ENCODE measurements around the gene DNMT3A.

The DNMT3A gene

GRCh38 chr2:25286723-25287483, 54.8 kb downstream of the DNMT3A start:
- Histone ChIP-seq H3K36me3 (ENCODE audit: control insufficient read depth in 1 of 2, insufficient read depth in 2 of 2, low read length in 2 of 2) (peaks cover 3 to 6% of the 10 kb centered on the region in 2 donors), H3K4me3 (ENCODE audit: low read depth in 1 of 2, low read length in 2 of 2) (no peak overlapping the region), H3K9ac (ENCODE audit: low read depth in 1 of 2, low read length in 2 of 2) (no peak overlapping the region), H3K4me1 (ENCODE audit: control insufficient read depth in 1 of 2, insufficient read depth in 2 of 2, low read length in 2 of 2) (peaks cover 0 to 5% of the 10 kb centered on the region in 2 donors), H3K27ac (ENCODE audit: low read depth, low read length) (no peak overlapping the region), H3K27me3 (ENCODE audit: control insufficient read depth in 1 of 2, insufficient read depth in 2 of 2, low read length in 2 of 2) (no peaks in the 10 kb centered on the region), H3K9me3 (ENCODE audit: control insufficient read depth in 1 of 2, low read length in 2 of 2) (no peaks in the 10 kb centered on the region)

- peaks cover 3 to 7% of the 10 kb centered on the region in 2 donors for H3K36me3 ChIP-seq (ENCODE audit: control insufficient read depth in 1 of 2, insufficient read depth in 2 of 2, low read length in 2 of 2)
- H3K27me3 ChIP-seq (ENCODE audit: control insufficient read depth in 1 of 2, insufficient read depth in 2 of 2, low read length in 2 of 2): no peaks in the 10 kb centered on the region
- H3K9me3 ChIP-seq (ENCODE audit: control insufficient read depth in 1 of 2, low read length in 2 of 2): no peaks in the 10 kb centered on the region
- no peak overlapping the region for H3K27ac ChIP-seq (ENCODE audit: low read depth, low read length)
- H3K4me1 ChIP-seq (ENCODE audit: control insufficient read depth in 1 of 2, insufficient read depth in 2 of 2, low read length in 2 of 2): peaks cover 0 to 5% of the 10 kb centered on the region in 2 donors
- H3K4me3 ChIP-seq (ENCODE audit: low read depth in 1 of 2, low read length in 2 of 2): no peak overlapping the region
- H3K9ac ChIP-seq (ENCODE audit: low read depth in 1 of 2, low read length in 2 of 2): peak overlapping the region in 1 of 2 donors; percentile 6
Observed at GRCh38 chr2:25286025-25286400, 55.7 kb downstream of the DNMT3A start.

- H3K9me3 ChIP-seq (ENCODE audit: control insufficient read depth in 1 of 2, low read length in 2 of 2): no peaks in the 10 kb centered on the region
- H3K4me1 ChIP-seq (ENCODE audit: control insufficient read depth in 1 of 2, insufficient read depth in 2 of 2, low read length in 2 of 2): peaks cover 0 to 5% of the 10 kb centered on the region in 2 donors
- H3K27ac ChIP-seq (ENCODE audit: low read depth, low read length): no peak overlapping the region
- peaks cover 3 to 13% of the 10 kb centered on the region in 2 donors for H3K36me3 ChIP-seq (ENCODE audit: control insufficient read depth in 1 of 2, insufficient read depth in 2 of 2, low read length in 2 of 2)
- H3K9ac ChIP-seq (ENCODE audit: low read depth in 1 of 2, low read length in 2 of 2): peak overlapping the region in 1 of 2 donors; percentile 6
- no peak overlapping the region for H3K4me3 ChIP-seq (ENCODE audit: low read depth in 1 of 2, low read length in 2 of 2)
- H3K27me3 ChIP-seq (ENCODE audit: control insufficient read depth in 1 of 2, insufficient read depth in 2 of 2, low read length in 2 of 2): no peaks in the 10 kb centered on the region
Observed at GRCh38 chr2:25285265-25286024, 56.3 kb downstream of the DNMT3A start.

- Histone ChIP-seq H3K4me1 (ENCODE audit: control insufficient read depth in 1 of 2, insufficient read depth in 2 of 2, low read length in 2 of 2) (peaks cover 0 to 5% of the 10 kb centered on the region in 2 donors), H3K4me3 (ENCODE audit: low read depth in 1 of 2, low read length in 2 of 2) (no peak overlapping the region), H3K27ac (ENCODE audit: low read depth, low read length) (no peak overlapping the region), H3K9ac (ENCODE audit: low read depth in 1 of 2, low read length in 2 of 2) (no peak overlapping the region), H3K36me3 (ENCODE audit: control insufficient read depth in 1 of 2, insufficient read depth in 2 of 2, low read length in 2 of 2) (peaks cover 3 to 14% of the 10 kb centered on the region in 2 donors), H3K27me3 (ENCODE audit: control insufficient read depth in 1 of 2, insufficient read depth in 2 of 2, low read length in 2 of 2) (no peaks in the 10 kb centered on the region), H3K9me3 (ENCODE audit: control insufficient read depth in 1 of 2, low read length in 2 of 2) (no peaks in the 10 kb centered on the region)
Observed at GRCh38 chr2:25284756-25285155, 57.0 kb downstream of the DNMT3A start.

- Histone ChIP-seq H3K9ac (ENCODE audit: low read depth in 1 of 2, low read length in 2 of 2) (no peak overlapping the region), H3K27ac (ENCODE audit: low read depth, low read length) (no peak overlapping the region), H3K9me3 (ENCODE audit: control insufficient read depth in 1 of 2, low read length in 2 of 2) (no peaks in the 10 kb centered on the region), H3K36me3 (ENCODE audit: control insufficient read depth in 1 of 2, insufficient read depth in 2 of 2, low read length in 2 of 2) (peaks cover 3 to 14% of the 10 kb centered on the region in 2 donors), H3K4me1 (ENCODE audit: control insufficient read depth in 1 of 2, insufficient read depth in 2 of 2, low read length in 2 of 2) (peaks cover 6% of the 10 kb centered on the region in 2 donors), H3K27me3 (ENCODE audit: control insufficient read depth in 1 of 2, insufficient read depth in 2 of 2, low read length in 2 of 2) (no peaks in the 10 kb centered on the region), H3K4me3 (ENCODE audit: low read depth in 1 of 2, low read length in 2 of 2) (no peak overlapping the region)
Observed at GRCh38 chr2:25283921-25284320, 57.8 kb downstream of the DNMT3A start.

GRCh38 chr2:25281941-25282340, 59.8 kb downstream of the DNMT3A start:
- no peaks in the 10 kb centered on the region for H3K27me3 ChIP-seq (ENCODE audit: control insufficient read depth in 1 of 2, insufficient read depth in 2 of 2, low read length in 2 of 2)
- H3K4me1 ChIP-seq (ENCODE audit: control insufficient read depth in 1 of 2, insufficient read depth in 2 of 2, low read length in 2 of 2): peaks cover 6 to 17% of the 10 kb centered on the region in 2 donors
- H3K4me3 ChIP-seq (ENCODE audit: low read depth in 1 of 2, low read length in 2 of 2): no peak overlapping the region
- no peak overlapping the region for H3K9ac ChIP-seq (ENCODE audit: low read depth in 1 of 2, low read length in 2 of 2)
- no peak overlapping the region for H3K27ac ChIP-seq (ENCODE audit: low read depth, low read length)
- peaks cover 3 to 14% of the 10 kb centered on the region in 2 donors for H3K36me3 ChIP-seq (ENCODE audit: control insufficient read depth in 1 of 2, insufficient read depth in 2 of 2, low read length in 2 of 2)
- H3K9me3 ChIP-seq (ENCODE audit: control insufficient read depth in 1 of 2, low read length in 2 of 2): no peaks in the 10 kb centered on the region

- H3K9ac ChIP-seq (ENCODE audit: low read depth in 1 of 2, low read length in 2 of 2): no peak overlapping the region
- H3K27ac ChIP-seq (ENCODE audit: low read depth, low read length): no peak overlapping the region
- peaks cover 3 to 14% of the 10 kb centered on the region in 2 donors for H3K36me3 ChIP-seq (ENCODE audit: control insufficient read depth in 1 of 2, insufficient read depth in 2 of 2, low read length in 2 of 2)
Observed at GRCh38 chr2:25281522-25281921, 60.2 kb downstream of the DNMT3A start.

GRCh38 chr2:25280051-25280687, 61.6 kb downstream of the DNMT3A start:
- Histone ChIP-seq H3K27me3 (ENCODE audit: control insufficient read depth in 1 of 2, insufficient read depth in 2 of 2, low read length in 2 of 2) (no peaks in the 10 kb centered on the region), H3K9me3 (ENCODE audit: control insufficient read depth in 1 of 2, low read length in 2 of 2) (no peaks in the 10 kb centered on the region), H3K4me1 (ENCODE audit: control insufficient read depth in 1 of 2, insufficient read depth in 2 of 2, low read length in 2 of 2) (peaks cover 18 to 25% of the 10 kb centered on the region in 2 donors), H3K27ac (ENCODE audit: low read depth, low read length) (no peak overlapping the region), H3K4me3 (ENCODE audit: low read depth in 1 of 2, low read length in 2 of 2) (no peak overlapping the region), H3K36me3 (ENCODE audit: control insufficient read depth in 1 of 2, insufficient read depth in 2 of 2, low read length in 2 of 2) (peaks cover 3 to 14% of the 10 kb centered on the region in 2 donors), H3K9ac (ENCODE audit: low read depth in 1 of 2, low read length in 2 of 2) (no peak overlapping the region)

More at GRCh38 chr2:25281522-25281921, 60.2 kb downstream of the DNMT3A start:
- no peaks in the 10 kb centered on the region for H3K9me3 ChIP-seq (ENCODE audit: control insufficient read depth in 1 of 2, low read length in 2 of 2)
- H3K27me3 ChIP-seq (ENCODE audit: control insufficient read depth in 1 of 2, insufficient read depth in 2 of 2, low read length in 2 of 2): no peaks in the 10 kb centered on the region
- H3K4me3 ChIP-seq (ENCODE audit: low read depth in 1 of 2, low read length in 2 of 2): no peak overlapping the region
- peaks cover 9 to 19% of the 10 kb centered on the region in 2 donors for H3K4me1 ChIP-seq (ENCODE audit: control insufficient read depth in 1 of 2, insufficient read depth in 2 of 2, low read length in 2 of 2)

GRCh38 chr2:25279091-25279651, 62.6 kb downstream of the DNMT3A start:
- no peaks in the 10 kb centered on the region for H3K27me3 ChIP-seq (ENCODE audit: control insufficient read depth in 1 of 2, insufficient read depth in 2 of 2, low read length in 2 of 2)
- no peak overlapping the region for H3K4me3 ChIP-seq (ENCODE audit: low read depth in 1 of 2, low read length in 2 of 2)
- no peaks in the 10 kb centered on the region for H3K9me3 ChIP-seq (ENCODE audit: control insufficient read depth in 1 of 2, low read length in 2 of 2)
- H3K9ac ChIP-seq (ENCODE audit: low read depth in 1 of 2, low read length in 2 of 2): no peak overlapping the region
- peaks cover 3 to 14% of the 10 kb centered on the region in 2 donors for H3K36me3 ChIP-seq (ENCODE audit: control insufficient read depth in 1 of 2, insufficient read depth in 2 of 2, low read length in 2 of 2)
- H3K4me1 ChIP-seq (ENCODE audit: control insufficient read depth in 1 of 2, insufficient read depth in 2 of 2, low read length in 2 of 2): peaks cover 20 to 25% of the 10 kb centered on the region in 2 donors
- no peak overlapping the region for H3K27ac ChIP-seq (ENCODE audit: low read depth, low read length)
